ENCODE data around the gene SERPINH1.
A peak's percentile ranks its signal among the peaks of the same experiment; 100 is the strongest.

SERPINH1 gene

DNA sequence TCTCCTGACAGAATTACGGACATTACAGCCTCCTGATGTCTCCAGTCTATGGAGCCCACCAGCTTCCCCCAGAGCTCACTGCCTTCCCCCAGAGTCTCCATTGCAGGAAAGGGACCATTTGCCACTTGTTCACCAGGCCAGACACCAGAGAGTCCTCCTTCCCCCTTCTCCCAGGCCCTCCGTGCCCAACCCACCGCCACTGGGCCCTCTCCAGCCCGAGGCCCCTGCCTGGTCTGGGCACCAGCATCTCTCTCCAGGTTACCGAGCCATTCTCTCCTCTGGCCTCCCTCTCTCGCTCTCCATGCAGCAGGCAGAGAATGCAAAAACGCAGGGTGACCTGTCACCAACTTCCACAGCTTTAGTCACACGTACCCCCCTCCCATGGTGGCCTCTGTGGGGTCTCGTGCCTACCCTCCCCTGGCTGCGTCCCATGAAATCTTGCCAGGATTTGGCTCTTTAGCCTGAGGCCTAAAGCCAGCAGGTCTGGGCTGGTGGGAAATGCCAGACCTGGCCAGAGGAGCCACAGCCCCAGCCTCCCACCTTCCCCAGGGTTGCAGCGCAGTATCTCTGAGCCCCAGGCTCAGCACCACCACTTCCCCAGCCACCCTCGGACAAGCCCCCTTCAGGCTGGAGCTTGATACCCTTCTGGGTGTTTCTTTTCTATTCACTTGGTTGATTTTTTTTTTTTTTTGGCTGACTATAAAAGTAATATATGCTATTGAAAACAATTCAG, 6.8 kb upstream of the SERPINH1 start:
- DNase-seq (ENCODE audit: low read depth): no peak
- TF ChIP-seq, protein P1, sequence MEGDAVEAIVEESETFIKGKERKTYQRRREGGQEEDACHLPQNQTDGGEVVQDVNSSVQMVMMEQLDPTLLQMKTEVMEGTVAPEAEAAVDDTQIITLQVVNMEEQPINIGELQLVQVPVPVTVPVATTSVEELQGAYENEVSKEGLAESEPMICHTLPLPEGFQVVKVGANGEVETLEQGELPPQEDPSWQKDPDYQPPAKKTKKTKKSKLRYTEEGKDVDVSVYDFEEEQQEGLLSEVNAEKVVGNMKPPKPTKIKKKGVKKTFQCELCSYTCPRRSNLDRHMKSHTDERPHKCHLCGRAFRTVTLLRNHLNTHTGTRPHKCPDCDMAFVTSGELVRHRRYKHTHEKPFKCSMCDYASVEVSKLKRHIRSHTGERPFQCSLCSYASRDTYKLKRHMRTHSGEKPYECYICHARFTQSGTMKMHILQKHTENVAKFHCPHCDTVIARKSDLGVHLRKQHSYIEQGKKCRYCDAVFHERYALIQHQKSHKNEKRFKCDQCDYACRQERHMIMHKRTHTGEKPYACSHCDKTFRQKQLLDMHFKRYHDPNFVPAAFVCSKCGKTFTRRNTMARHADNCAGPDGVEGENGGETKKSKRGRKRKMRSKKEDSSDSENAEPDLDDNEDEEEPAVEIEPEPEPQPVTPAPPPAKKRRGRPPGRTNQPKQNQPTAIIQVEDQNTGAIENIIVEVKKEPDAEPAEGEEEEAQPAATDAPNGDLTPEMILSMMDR (conservative IDR thresholded peaks at IDR 0.05; ENCODE audit: low read depth, low read length): no peak
- no peak overlapping the region for H3K4me3 ChIP-seq (ENCODE audit: low read length)

DNA sequence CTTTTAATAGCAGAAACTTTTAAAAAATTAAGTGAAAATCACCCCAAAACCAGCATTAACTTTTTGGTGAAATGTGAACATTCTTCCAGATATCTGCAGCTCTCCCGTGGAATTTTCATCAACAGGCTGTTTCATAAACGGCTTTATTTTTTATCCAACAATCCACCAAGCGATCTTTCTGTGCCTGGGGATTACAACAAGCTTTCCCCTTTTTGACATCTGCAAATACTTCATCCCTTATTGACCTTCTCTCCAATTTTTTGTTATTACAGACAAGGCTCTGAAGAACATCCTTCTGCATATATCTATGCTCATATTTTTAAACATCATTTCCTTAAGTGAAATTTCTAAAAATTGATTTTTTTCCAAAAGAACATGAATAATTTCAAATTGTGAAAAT, 5.8 kb upstream of the SERPINH1 start:
- no peak overlapping the region for H3K4me3 ChIP-seq (ENCODE audit: low read length)
- TF ChIP-seq, protein P1 (conservative IDR thresholded peaks at IDR 0.05; ENCODE audit: low read depth, low read length): no peak
- DNase-seq (ENCODE audit: low read depth): no peak

DNA sequence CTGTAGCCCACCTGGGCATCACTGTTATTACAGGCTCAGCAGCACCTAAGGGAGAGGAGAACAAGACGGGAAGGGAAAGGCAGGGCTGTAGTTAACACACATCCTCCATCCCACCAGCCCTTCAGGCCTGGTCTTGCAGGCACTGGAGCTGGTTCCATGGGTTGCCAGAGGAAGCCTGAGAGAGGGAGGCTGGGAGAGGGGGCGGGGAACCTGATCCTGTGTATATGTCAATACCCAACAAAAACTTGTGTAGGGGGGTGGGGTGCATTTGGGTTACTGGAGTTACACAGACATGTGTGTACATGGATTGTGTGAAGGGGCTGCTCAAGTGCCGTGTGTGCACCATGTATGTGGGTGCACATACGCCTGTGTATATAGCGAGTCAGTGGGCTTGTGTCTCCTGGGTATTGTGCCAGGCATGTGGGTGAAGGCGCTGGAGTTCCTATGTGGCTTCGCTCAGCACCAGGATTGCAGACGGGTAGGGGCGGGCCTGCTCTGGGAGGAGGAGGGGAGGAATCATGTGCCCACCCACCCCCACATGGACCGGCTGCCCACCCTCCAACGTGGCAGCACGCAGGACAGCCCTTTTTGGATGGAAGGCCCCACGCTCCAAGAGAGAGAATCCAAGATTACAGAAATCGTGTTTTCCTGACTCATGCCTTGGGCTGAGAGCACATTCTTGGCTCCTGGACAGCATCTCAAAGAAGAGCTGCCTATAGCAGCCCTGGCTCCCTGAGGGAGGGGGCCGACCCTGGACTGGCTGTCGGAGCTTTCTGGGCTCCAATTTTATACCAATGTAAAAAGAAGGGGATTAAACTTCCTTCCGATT, 4.2 kb upstream of the SERPINH1 start:
- peak; percentile 79 for DNase-seq (ENCODE audit: low read depth)
- no peak overlapping the region for H3K4me3 ChIP-seq (ENCODE audit: low read length)
- TF ChIP-seq, protein P1 (conservative IDR thresholded peaks at IDR 0.05; ENCODE audit: low read depth, low read length): no peak

DNA sequence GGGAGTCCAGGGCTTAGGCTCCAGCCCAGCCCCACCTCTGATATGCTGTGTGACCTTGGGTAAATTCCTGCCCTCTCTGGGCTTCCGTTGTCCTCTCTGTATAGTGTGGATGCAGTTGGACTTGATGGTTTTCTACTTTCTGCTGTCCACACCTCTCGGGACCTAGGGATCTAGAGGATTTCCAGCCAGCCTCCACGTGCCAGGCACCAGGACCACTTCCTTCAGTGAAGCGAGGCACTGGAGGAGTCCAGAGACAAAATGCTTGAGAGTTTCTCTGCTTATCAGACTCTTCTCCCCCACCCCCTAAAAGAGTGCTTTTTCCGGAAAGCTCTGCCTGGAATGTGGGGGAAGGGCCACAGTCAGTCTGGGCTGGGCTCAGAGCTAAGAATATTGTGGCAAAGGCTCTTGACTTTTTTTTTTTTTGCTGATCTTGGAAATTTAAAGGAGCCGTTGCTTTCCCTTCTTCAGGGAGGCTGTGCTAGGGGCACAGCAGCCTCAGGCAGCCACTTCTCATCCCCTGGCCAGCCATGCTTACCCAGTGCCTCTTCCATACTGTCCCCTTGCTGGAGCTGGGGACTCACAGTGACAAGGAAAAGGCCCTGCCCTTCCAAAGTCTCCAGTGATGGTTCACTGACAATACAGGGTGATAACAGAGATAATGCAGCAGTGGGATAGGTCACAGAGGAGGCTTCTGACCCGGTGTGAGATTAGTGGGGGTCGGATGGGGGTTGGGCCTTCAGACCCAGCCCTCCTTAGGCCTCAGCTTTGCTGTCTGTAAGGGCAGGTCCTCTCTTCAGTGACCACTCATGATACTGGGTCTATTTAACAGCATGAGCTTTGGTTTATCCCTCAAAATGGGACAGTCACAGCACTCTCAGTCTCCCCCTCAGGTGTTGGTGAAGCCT, 2.9 kb upstream of the SERPINH1 start:
- TF ChIP-seq, protein P1 (conservative IDR thresholded peaks at IDR 0.05; ENCODE audit: low read depth, low read length): no peak
- DNase-seq (ENCODE audit: low read depth): no peak
- peak overlapping the region; percentile 7 for H3K4me3 ChIP-seq (ENCODE audit: low read length)

DNA sequence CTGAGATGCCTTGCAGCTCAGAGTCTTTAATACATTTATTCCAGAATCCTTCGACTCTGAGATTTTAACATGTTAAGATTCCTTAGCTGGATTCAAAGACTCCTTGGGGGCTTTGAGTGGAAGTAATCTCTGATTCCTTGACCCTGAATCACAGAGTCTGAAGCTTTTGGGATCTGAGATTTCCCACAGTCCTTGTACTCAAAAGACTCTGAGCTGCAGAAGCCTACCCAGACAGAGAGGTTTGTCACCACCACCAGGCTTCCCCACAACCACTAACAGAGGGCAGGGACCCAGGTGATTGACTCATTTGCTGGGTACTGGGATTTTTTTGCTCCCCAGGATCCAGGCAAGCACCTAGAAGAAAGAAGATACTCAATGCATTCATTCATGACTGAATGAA, 1.4 kb upstream of the SERPINH1 start:
- no peak for DNase-seq (ENCODE audit: low read depth)
- H3K4me3 ChIP-seq (ENCODE audit: low read length): no peak overlapping the region
- TF ChIP-seq, protein P1 (conservative IDR thresholded peaks at IDR 0.05; ENCODE audit: low read depth, low read length): no peak

DNA sequence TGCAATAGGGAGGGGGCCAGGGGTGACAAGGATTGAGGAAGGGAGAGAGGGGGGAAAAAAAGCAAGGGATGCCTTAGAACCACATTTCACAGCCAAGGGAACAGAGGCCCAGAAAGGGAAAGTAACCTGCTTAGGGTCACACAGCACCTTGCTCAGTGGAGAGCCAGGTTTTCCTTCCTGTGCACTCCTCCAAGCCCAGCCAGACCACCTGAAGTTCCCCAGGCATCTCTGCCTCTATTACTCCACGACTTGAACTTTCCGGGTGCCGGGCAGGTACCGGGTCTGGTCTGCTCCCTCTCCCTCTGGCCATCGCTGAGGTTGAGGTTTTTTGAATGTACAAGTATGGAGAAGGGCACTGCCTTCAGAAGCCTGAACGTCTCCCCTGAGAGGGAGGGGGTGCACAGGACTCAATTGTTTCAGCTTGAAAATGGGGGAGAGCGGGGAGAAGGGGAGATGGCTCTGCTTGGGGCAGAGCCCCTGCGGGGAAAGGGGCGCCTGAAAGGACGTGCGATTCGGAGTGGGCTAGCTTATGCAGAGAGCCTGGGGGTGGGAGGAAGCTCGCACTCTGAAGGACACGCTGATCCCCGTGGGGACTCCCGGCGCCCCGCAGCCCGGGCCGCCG, 516 bp upstream of the SERPINH1 start:
- H3K4me3 ChIP-seq (ENCODE audit: low read length): peak overlapping the region; percentile 91
- DNase-seq (ENCODE audit: low read depth): no peak
- TF ChIP-seq, protein P1 (conservative IDR thresholded peaks at IDR 0.05; ENCODE audit: low read depth, low read length): no peak
